HG02588 (cell line): ENCODE data around the gene SNPH.
"Not testable (repeated sequence)": the region's sequence is repeated elsewhere in the genome, so short reads cannot be mapped to it uniquely, and the experiment has no call there.

Source experiments
- ATAC-seq: cut with Tn5 transposase; IDR thresholded peaks from one replicate; pipeline ENCODE4 v1.9.1; 2021; ENCODE audit warnings: mild to moderate bottlenecking, moderate library complexity; ENCODE audit not compliant: unreplicated experiment

Gene SNPH

DNA sequence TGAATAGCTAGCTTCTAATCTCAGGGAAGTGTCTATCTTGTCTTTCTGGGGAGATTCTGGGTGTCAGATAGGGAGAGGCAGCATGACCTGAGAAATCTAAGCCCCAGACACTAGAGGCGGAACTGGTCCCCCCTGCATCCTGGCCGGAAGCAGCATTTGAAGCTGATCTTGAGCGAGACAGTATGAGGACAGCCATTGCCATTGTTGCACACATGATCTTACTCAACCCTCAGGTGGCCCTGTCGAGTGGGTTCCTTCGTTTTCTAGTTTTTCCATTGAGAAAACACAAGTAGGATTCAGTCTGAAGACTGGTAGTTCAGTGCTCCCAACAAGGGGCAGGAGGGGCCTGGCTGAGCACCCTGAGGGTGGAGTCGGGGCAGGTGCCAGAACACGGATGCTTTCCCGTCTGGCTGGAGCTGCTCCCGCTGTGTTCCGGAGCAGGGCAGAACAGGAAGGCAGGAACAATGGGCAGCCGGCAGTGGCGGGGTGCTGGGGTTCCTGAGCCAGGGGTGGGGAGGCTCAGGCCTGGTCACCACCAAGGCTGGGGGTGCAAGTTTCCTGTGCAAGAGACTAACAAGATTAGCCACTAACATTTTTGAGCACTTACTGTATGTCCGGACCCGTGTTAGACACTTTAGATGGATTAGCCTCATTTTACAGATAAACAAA lies 70.7 kb downstream of the SNPH start:
- no peak for ATAC-seq

DNA sequence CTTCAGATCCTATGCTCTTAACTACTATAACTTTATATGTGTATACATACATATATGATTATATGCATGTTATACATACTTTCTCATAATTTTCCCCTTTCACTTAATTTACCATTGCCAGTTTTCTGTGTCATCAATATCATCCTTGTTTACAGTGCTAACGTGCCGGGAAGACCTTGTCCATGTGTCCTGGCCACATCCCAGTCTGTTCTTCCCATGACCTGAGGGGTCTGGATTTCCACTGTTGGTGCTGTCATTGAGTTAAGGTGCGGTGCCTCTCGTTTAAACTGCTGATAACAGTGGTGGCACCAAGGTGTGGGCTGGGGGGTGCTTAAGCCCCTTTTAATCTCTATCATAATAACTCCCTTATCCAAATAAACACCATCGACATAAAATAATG lies 71.3 kb downstream of the SNPH start:
- ATAC-seq, result no peak

DNA sequence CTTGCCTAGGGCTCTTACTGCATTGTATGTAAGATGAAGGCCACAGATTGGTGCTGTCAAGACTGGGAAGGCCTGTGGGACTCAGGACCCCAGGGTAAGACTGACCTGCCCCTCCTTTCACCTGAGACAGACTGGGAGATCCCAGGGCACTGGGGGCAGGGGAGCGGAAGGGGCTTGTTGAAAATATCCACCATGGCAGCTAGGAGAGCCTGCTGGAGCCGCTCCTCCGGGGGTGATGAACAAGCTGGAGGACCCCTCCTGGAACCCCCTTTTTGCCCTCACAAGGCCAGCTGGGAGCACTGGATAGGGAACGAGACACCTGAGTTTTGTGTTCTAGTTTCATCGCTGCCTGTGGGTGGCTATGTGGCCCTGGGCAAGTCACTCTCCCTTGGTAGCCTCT lies 72.0 kb downstream of the SNPH start:
- no peak for ATAC-seq

DNA sequence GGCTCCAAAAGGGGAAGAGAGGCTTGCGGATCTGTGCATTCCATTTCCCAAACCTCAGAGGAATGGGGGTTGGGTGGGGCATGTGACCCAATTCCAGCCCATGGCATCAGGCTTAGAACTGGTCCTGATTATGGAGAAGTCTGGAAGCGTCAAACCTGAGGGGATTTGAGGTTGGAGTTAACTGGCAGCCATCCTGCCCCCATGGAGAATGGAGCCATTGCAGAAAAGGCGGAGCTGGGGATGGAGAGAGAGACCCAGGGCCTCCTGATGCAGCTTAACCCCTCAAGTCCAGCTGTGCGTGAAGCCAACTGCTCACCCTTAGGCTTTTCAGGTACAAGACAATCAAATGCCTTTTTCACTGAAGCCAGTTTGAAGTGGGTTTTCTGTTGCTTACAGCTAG lies 72.7 kb downstream of the SNPH start:
- no peak for ATAC-seq

DNA sequence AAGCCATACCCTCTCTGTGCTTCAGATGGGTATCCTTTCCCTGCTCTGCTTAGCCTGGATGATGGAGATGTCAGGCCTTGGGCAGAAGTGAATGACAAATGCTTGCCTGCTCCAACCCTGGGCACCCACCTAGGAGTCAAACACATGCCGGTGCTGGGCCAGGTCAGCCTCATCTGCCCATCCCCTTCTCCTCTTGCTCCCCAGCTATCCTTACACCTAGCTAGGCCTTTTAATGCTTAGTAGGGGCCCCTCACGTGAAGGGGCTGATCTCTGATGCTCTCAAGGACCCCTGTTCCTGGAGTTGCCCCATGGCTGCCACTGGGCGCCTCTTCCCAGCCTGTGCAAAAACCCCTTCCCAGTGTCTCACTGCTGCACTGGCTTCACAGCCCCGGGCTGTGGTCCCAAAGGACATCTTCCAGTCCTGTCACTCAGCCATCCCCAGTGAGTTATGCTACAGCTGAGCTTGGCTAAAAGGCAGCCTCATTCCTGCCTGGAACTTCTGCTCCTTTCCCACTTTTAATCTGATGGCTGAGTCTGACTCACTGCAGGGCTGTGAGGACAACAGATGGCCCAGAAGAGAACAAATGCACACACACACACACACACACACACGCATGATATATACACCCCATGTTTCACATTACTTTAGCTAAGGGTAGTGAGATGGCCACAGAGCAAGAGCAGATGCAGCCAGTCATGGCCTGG lies 75.6 kb downstream of the SNPH start:
- ATAC-seq, result no peak

DNA sequence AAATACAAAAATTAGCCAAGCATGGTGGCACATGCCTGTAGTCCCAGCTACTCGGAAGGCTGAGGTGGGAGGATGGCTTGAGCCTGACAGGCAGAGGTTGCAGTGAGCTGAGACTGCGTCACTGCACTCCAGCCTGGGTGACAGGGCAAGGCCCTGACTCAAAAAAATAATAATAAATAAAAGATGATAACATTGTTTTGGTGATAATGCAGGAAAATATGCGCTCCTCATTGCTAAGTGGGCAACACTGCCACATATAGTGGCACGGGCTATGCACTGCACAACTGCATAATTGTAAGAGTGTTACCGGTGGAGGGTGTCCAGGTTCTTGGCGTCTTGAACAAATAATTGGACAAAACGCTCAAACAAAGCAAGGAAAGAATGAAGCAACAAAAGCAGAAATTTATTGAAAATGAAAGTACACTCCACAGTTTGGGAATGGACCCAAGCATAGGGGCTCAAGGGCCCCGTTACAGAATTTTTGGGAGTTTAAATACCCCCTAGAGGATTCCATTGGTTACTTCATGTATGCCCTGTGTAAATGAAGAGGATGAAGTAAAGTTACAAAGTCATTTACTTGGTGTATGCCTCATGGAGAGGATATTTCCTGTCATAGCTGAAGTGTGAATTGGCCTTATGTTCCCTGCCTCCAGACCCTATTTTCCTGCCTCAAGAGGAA lies 77.5 kb downstream of the SNPH start:
- not testable (repeated sequence) for ATAC-seq

DNA sequence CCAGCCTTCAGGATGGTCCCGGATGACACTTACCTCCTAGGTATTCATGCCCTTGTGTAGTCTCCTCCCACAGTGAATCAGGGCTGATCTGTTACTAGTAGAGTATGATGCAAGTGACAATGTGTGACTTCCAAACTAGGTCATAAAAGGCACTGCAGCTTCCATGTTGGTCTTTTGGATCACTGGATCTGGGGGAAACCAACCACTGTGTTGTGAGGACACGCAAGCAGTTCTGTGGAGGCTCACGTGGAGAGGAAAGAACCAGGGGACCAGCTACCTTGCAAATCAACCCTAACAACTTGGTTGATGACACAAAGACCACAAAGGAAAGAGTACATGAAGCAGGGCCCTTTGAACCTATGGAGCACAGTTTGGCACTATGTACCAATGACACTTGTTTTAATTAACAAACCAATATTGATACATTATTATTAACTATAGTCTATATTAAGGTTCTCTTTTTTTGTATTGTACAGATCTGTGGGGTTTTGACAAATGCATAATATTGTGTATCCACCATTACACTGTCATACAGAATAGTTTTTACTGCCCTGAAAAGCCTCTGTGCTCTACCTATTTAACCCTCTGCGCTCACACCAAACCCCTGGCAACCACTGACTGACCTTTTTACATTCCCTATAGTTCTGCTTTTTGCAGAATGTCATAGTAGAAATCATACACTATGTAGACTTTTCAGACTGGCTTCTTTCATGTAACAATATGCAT lies 79.1 kb downstream of the SNPH start:
- ATAC-seq, result no peak

DNA sequence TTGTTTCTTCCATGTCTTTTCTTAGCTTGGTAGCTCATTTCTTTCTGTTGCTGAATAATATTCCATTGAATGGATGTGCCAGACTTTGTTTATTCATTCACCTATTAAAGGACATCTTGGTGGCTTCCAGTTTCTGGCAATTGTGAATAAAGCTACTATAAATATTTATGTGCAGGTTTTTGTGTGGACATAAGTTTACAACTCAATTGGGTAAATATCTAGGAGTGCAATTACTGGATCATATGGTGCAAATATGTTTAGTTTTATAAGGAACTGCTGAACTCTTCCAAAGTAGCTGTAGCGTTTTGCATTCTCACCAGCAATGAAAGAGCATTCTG lies 79.6 kb downstream of the SNPH start:
- no peak for ATAC-seq

DNA sequence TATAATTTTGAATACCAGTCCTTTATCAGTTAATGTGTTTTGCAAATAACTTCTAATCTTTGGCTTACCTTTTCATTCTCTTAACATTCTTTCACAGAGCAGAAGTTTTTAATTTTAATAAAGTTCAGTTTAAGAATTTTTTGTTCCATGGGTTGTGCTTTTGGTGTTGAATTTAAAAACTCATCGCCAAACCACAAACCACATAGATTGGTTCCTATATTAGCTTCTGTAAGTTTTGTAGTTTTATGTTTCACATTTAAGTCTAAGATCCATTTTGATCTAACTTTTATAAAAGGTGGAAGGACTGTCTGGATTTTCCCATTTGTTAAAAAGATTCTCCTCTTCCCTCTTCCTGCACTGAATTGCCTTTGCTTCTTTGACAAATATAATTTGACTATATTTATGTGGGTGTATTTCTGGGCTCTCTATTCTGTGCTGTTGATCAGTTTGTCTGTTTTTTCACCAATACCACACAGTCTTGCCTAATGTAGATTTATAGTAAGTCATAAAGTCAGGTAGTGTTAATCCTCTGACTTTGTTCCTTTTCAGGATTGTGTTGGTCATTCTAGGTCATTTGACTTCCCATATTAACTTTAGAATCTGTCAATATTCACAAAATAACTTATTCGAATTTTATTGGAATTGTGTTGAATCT lies 80.3 kb downstream of the SNPH start:
- ATAC-seq, result no peak

DNA sequence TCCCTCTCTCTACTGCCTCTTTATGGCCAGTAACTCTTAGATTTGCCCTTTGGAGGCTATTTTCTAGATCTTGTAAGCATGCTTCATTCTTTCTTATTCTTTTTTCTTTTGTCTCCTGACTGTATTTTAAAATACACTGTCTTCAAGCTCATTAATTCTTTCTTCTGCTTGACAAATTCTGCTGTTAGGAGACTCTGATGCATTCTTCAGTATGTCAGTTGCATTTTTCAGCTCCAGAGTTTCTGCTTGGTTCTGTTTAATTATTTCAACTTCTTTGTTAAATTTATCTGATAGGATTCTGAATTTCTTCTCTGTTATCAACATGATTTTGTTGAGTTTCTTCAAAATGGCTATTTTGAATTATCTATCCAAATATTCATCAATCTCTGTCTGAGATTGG lies 87.9 kb downstream of the SNPH start:
- ATAC-seq, result no peak

DNA sequence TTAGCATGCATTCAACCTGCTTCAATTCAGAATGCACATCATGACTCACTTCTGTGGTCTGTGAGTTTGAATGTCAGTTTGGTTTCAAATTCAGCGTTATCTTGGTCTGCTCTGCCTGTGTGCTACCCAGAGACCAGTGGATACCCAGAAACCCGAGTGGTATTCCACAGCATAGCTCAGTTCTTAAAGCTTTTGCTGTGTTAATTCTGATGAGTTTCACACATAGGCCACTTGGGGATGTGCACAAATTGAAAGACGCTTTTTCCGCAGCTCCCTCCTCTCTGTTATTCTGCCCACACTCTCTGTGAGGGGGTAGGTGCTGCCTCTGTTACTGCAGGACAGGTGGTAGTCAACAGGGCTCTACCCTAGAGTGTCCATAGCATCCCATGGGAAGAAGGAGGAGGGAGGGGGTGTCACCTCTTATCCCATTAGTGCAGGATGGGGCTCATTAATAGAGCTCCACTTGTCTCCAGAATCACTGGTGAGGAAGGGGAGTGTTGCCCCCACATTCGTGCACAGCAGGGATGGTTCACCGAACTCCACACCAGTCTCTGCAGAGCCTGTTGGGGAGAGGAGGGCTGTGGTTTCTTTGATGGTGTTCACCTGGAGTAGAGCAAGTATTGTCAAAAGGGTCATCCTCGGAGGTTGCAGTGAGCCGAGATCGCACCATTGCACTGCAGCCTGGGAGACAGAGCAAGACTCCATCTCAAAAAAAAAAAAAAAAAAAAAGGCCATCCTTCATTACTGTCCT lies 92.0 kb downstream of the SNPH start:
- no peak for ATAC-seq
